Common myeloid progenitor, CD34-positive (primary cell): Measurements from ENCODE around the gene PRKAG2.
A peak's percentile ranks its signal among the peaks of the same experiment; 100 is the strongest.
"Not testable (repeated sequence)": the region's sequence is repeated elsewhere in the genome, so short reads cannot be mapped to it uniquely, and the experiment has no call there.

ENCODE experiments used
- CTCF ChIA-PET: fragments of 350-600 bp; sonication (Branson Sonifier 250); formaldehyde crosslinking; loops from one replicate; lab custom pipeline; 2021; ENCODE audit warnings: antibody characterized with exemption; lab: Charles Lee
- POLR2A ChIA-PET: fragments of 350-600 bp; sonication (Branson Sonifier 250); formaldehyde crosslinking; loops from one replicate; lab custom pipeline; 2021; ENCODE audit warnings: antibody characterized with exemption; lab: Charles Lee
- DNase-seq, 3 donors: peaks; one replicate each; pipeline versions ENCODE4 v3.0.0 to v3.0.0-alpha.2; 2013
- H3K27ac ChIP-seq, 2 experiments: 1 replicate in 1 of 2; 2 replicates in 1 of 2; pipeline ENCODE4 v1.7.0; 2013; ENCODE audit warnings: inconsistent platforms in 2 of 2, low read length in 2 of 2, mild to moderate bottlenecking in 2 of 2, low read depth in 1 of 2, moderate library complexity in 1 of 2; ENCODE audit not compliant: severe bottlenecking in 2 of 2, insufficient read depth in 1 of 2, poor library complexity in 1 of 2
- H3K27me3 ChIP-seq, 5 experiments: replicated peaks in 2 of 5; 1 replicate in 3 of 5; 2 replicates in 2 of 5; pipeline versions ENCODE4 v1.6.1 to v1.7.0; 2013; ENCODE audit warnings: low read length in 4 of 5, mild to moderate bottlenecking in 2 of 5, moderate library complexity in 2 of 5, inconsistent platforms in 1 of 5; ENCODE audit not compliant: insufficient read depth in 5 of 5, control insufficient read depth in 4 of 5
- H3K36me3 ChIP-seq, 4 experiments: 1 replicate in 2 of 4; 2 replicates in 2 of 4; pipeline versions ENCODE4 v1.6.1 to v1.7.0; 2013; ENCODE audit warnings: low read length in 3 of 4, control low read depth in 1 of 4, mild to moderate bottlenecking in 1 of 4; ENCODE audit not compliant: control insufficient read depth in 4 of 4, insufficient read depth in 4 of 4
- H3K4me1 ChIP-seq, 4 experiments: 1 replicate in 3 of 4; 2 replicates in 1 of 4; pipeline versions ENCODE4 v1.6.1 to v1.7.1; 2013; ENCODE audit warnings: low read length in 3 of 4, mild to moderate bottlenecking in 3 of 4, control low read depth in 1 of 4, inconsistent platforms in 1 of 4, moderate library complexity in 1 of 4; ENCODE audit not compliant: control insufficient read depth in 4 of 4, insufficient read depth in 4 of 4; ENCODE audit errors: control extremely low read depth in 1 of 4
- H3K4me3 ChIP-seq, 7 experiments: 1 replicate in 4 of 7; 2 replicates in 3 of 7; pipeline versions ENCODE4 v1.5.1 to v1.7.0; 2013; ENCODE audit warnings: mild to moderate bottlenecking in 7 of 7, low read length in 6 of 7, moderate library complexity in 6 of 7, inconsistent platforms in 2 of 7, low read depth in 2 of 7, control low read depth in 1 of 7; ENCODE audit not compliant: insufficient read depth in 4 of 7, control insufficient read depth in 1 of 7; ENCODE audit errors: extremely low read depth in 1 of 7
- H3K9me3 ChIP-seq, 5 experiments: 1 replicate in 4 of 5; 2 replicates in 1 of 5; pipeline versions ENCODE4 v1.6.1 to v1.7.1; 2013; ENCODE audit warnings: low read length in 4 of 5, mild to moderate bottlenecking in 2 of 5, inconsistent platforms in 1 of 5, low read depth in 1 of 5, moderate library complexity in 1 of 5; ENCODE audit not compliant: control insufficient read depth in 4 of 5, insufficient read depth in 2 of 5; ENCODE audit errors: control extremely low read depth in 1 of 5
- WGBS: methylation state at CpG from one replicate; pipeline ENCODE4 v1.1.5; 2013; ENCODE audit not compliant: insufficient coverage; 5-methylcytosine and 5-hydroxymethylcytosine counted together

Gene PRKAG2

DNA sequence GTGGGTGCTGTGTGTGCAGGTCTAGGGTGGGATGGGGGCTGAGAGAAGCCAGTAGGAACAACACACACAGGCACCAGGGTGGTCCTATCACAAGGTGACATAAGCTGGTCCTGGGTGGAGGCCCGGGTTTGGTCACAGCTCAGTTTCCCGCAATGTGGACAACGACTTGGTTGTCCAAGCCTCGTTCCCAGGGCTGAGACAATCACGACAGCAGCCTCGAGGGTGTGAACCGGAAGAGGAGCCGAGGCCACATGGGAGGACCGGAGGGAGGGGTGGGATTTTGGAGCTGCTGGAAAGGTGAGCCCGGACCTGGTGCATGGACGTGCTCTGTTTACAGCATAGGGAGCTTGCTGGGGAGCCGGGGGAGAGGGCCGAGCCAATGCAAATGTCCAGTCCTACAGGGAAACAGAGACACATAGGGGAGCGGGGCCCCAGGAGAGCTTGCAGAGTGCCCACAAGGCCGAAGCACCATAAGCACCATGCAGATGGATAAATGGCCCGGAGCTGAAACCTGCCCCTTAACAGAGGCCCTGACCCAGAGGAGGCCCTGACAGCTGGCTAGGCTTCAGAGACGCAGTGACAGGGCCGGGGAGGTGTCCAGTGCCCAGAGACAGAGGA is 92.8 kb downstream of the PRKAG2 start:
- DNase-seq, result no peak
- over 99% methylated on average over 18 of the region's 18 CpGs for WGBS
- Histone ChIP-seq H3K27ac (no peak overlapping the region), H3K4me3 (no peak overlapping the region), H3K4me1 (peaks cover 0 to 20% (median 10%) of the 10 kb centered on the region in 4 experiments), H3K9me3 (no peaks in the 10 kb centered on the region), H3K36me3 (peaks cover 0 to 18% (median 5%) of the 10 kb centered on the region in 4 experiments), H3K27me3 (no peaks in the 10 kb centered on the region)
- POLR2A ChIA-PET, result no interaction called here
- CTCF ChIA-PET, result interaction anchor here (0.6 to 4.7 kb wide), 22 partner anchors 9 to 286 kb away, joined by 3 to 48 read pairs (median 4); no protein-coding TSS in a partner anchor

- no peak overlapping the region for H3K27ac ChIP-seq
- no peaks in the 10 kb centered on the region for H3K27me3 ChIP-seq
- ChIA-PET CTCF (interaction anchor here (0.6 to 4.7 kb wide), 53 partner anchors 8 to 345 kb away, joined by 3 to 48 read pairs (median 4); partner anchors contain the start of gene PRKAG2), POLR2A (no interaction called here)
- H3K9me3 ChIP-seq, result peaks cover 0 to 6% (median 3%) of the 10 kb centered on the region in 5 experiments
- H3K4me1 ChIP-seq, result peaks cover 0 to 20% (median 10%) of the 10 kb centered on the region in 4 experiments
- H3K36me3 ChIP-seq, result peaks cover 2 to 18% (median 10%) of the 10 kb centered on the region in 4 experiments
- peak overlapping the region in 4 of 7 experiments; percentile 45 to 74 (median 46) for H3K4me3 ChIP-seq
- DNase-seq, result peak; percentile 86 to 92 (median 91)
- 5% methylated on average over 40 of the region's 55 CpGs for WGBS
These were observed 94.1 kb downstream of the PRKAG2 start for GRCh38 chr7:151782598-151783448.

DNA sequence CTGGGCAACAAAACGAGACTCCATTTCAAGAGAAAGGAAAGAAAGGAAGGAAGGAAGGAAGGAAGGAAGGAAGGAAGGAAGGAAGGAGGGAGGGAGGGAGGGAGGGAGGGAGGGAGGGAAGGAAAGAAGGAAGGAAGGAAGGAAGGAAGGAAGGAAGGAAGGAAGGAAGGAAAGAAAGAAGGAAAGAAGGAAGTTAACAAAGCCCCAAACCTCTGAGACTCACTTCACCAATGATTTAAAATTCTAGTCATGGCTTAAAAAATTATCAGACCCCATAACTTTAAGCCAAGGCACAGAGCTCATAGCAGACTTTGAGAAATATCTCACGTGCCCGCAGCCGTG is 94.7 kb downstream of the PRKAG2 start:
- DNase-seq, H3K27ac ChIP-seq, H3K9me3 ChIP-seq, POLR2A ChIA-PET, H3K27me3 ChIP-seq: not testable (repeated sequence)
- CTCF ChIA-PET, result interaction anchor here (0.6 to 4.7 kb wide), 35 partner anchors 9 to 344 kb away, joined by 3 to 48 read pairs (median 4); partner anchors contain the start of gene PRKAG2
- peak overlapping the region in 3 of 7 experiments; percentile 46 to 74 (median 47) for H3K4me3 ChIP-seq
- H3K36me3 ChIP-seq, result peaks cover 2 to 18% (median 13%) of the 10 kb centered on the region in 4 experiments
- peaks cover 0 to 20% (median 10%) of the 10 kb centered on the region in 4 experiments for H3K4me1 ChIP-seq
- 89% methylated on average over 3 of the region's 4 CpGs for WGBS

DNA sequence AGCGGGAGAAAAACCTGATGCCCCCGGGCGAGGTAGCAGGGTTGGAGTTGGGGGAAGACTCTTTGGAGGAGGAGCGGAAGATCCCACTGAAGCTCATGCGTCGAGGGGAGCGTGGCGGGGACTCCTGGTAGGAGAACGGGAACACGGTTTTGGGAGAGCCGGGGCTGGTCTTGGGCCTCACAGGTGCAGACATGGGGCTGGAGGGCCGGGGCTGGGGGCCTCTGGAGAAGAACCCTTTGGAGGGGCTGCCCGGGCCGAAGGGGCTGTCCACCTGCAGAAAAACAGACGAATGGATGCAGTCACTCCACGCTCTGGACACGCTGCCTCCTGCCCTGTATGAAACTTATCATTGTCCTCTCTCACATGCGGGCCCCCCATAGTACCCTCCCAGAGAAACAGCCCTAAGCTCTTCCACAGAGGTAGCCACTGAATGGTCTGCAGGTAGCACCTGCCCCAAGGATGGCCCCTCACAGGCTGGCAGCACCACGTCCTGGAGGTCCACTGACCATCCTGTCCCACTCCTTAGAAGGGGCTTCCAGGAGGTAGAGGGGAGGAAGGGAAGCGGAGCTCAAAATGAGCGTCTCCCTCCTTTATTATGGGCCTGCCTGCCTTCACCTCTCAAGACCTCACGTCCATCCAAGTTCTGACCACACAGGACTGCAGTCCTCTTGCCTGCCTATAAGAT is 95.6 kb downstream of the PRKAG2 start:
- Histone ChIP-seq H3K9me3 (peaks cover 0 to 7% (median 3%) of the 10 kb centered on the region in 5 experiments), H3K27ac (no peak overlapping the region), H3K4me1 (peaks cover 0 to 12% (median 7%) of the 10 kb centered on the region in 4 experiments), H3K4me3 (no peak overlapping the region), H3K27me3 (no peaks in the 10 kb centered on the region), H3K36me3 (peaks cover 2 to 17% (median 14%) of the 10 kb centered on the region in 4 experiments)
- CTCF ChIA-PET, result interaction anchor here (0.6 to 4.7 kb wide), 15 partner anchors 12 to 332 kb away, joined by 3 to 48 read pairs (median 5); partner anchors contain the start of gene PRKAG2
- POLR2A ChIA-PET, result no interaction called here
- no peak for DNase-seq
- WGBS, result 95% methylated on average over 19 of the region's 22 CpGs

DNA sequence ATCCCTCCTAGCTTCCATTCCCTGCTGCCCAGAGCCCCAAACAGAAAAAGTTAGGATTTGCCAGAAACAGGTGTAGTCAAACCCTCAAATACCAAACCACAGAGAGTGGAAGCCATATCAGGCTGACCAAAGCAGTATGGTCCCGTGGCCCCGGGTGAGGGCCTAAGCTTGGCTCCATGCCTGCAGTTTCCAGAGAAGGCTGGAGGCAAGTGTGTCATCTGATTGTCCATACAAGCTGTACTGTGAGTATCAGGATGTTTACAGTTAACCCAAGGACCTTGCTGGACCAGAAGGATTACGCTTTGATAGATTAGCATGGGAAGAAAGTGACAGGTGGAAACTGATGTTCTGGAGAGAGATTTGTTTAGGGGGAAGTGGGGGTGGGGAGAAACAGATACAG is 96.3 kb downstream of the PRKAG2 start:
- 75% methylated on average over 1 of the region's 3 CpGs for WGBS
- CTCF ChIA-PET, result interaction anchor here (1.7 to 4.7 kb wide), 3 partner anchors 11 to 97 kb away, joined by 5 to 48 read pairs (median 29); partner anchors contain the start of gene PRKAG2
- no peaks in the 10 kb centered on the region for H3K27me3 ChIP-seq

DNA sequence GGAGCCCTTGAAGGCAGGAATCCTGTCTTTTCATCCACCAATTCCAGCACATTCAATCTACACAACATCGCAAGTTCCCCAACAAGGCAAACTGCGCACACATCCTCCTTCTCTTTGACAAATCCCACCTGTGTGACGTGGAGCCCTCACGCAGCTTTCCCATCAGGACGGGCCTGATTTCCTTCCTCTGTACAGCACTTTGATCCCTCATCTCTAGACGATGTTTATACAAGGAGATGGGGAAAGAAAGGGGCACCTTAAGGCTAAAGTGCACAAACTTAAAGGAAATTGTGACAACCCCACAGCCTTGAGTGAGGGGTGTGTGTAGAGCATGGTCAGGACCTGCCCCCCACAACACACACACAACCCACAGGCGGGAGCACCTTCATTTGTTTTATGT is 97.2 kb downstream of the PRKAG2 start:
- Histone ChIP-seq H3K27ac (no peak overlapping the region), H3K9me3 (peaks cover 0 to 7% (median 3%) of the 10 kb centered on the region in 5 experiments), H3K4me1 (peaks cover 0 to 11% (median 7%) of the 10 kb centered on the region in 4 experiments), H3K4me3 (no peak overlapping the region), H3K36me3 (peaks cover 2 to 15% (median 12%) of the 10 kb centered on the region in 4 experiments), H3K27me3 (no peaks in the 10 kb centered on the region)
- ChIA-PET CTCF (interaction anchor here (1.4 kb wide), 1 partner anchor 20 kb away, joined by 6 read pairs; no protein-coding TSS in a partner anchor), POLR2A (no interaction called here)
- no peak for DNase-seq
- WGBS, result no CpG with 5 or more reads among the region's 7 CpGs

More for the DNA sequence above, 96.3 kb downstream of the PRKAG2 start:
- Histone ChIP-seq H3K4me3 (no peak overlapping the region), H3K9me3 (peaks cover 0 to 7% (median 3%) of the 10 kb centered on the region in 5 experiments), H3K27ac (no peak overlapping the region), H3K36me3 (peaks cover 2 to 15% (median 12%) of the 10 kb centered on the region in 4 experiments), H3K4me1 (peaks cover 0 to 11% (median 7%) of the 10 kb centered on the region in 4 experiments)
- peak in 1 of 3 donors; percentile 36 for DNase-seq
- POLR2A ChIA-PET, result no interaction called here
